Measurements from ENCODE around the gene HAL.
A peak's percentile ranks its signal among the peaks of the same experiment; 100 is the strongest.
"Not testable (repeated sequence)": the region's sequence is repeated elsewhere in the genome, so short reads cannot be mapped to it uniquely, and the experiment has no call there.

Gene HAL

GRCh38 chr12:95976416-95976832 is 19.7 kb downstream of the HAL start:
- DNase-seq, result no peak

GRCh38 chr12:95975491-95975890 is 20.7 kb downstream of the HAL start:
- DNase-seq, result no peak

- DNase-seq, result no peak
Measured at GRCh38 chr12:95974358-95974757, 21.8 kb downstream of the HAL start.

GRCh38 chr12:95972832-95973456 is 23.2 kb downstream of the HAL start:
- DNase-seq, result no peak

- no peak for DNase-seq
Measured at GRCh38 chr12:95970905-95971304, 25.2 kb downstream of the HAL start.

- DNase-seq, result not testable (repeated sequence)
Measured at GRCh38 chr12:95969116-95969515, 27.0 kb downstream of the HAL start.

- DNase-seq, result no peak
Measured at GRCh38 chr12:95967301-95967700, 28.8 kb downstream of the HAL start.

- no peak for DNase-seq
Measured at GRCh38 chr12:95966287-95966870, 29.8 kb downstream of the HAL start.

- DNase-seq, result no peak
Measured at GRCh38 chr12:95963096-95963495, 33.0 kb downstream of the HAL start.

- no peak for DNase-seq
Measured at GRCh38 chr12:95962222-95962621, 33.9 kb downstream of the HAL start.

GRCh38 chr12:95960241-95960640 is 35.9 kb downstream of the HAL start:
- DNase-seq, result no peak

GRCh38 chr12:95959107-95959506 is 37.0 kb downstream of the HAL start:
- DNase-seq, result peak; percentile 60

GRCh38 chr12:95956557-95957145 is 39.5 kb downstream of the HAL start:
- DNase-seq, result no peak

- DNase-seq, result no peak
Measured at GRCh38 chr12:95955549-95956159, 40.5 kb downstream of the HAL start.

GRCh38 chr12:95953000-95953399 is 43.1 kb downstream of the HAL start:
- no peak for DNase-seq

- DNase-seq, result peak; percentile 3
Measured at GRCh38 chr12:95951515-95951914, 44.6 kb downstream of the HAL start.

GRCh38 chr12:95949477-95950206 is 46.5 kb downstream of the HAL start:
- DNase-seq, result no peak

- no peak for DNase-seq
Measured at GRCh38 chr12:95944108-95944704, 51.9 kb downstream of the HAL start.

GRCh38 chr12:95943330-95943842 is 52.8 kb downstream of the HAL start, which contains the start of gene AMDHD1:
Gene AMDHD1, plus strand, starts transcription at chr12:95943331. Its CDS starts 68 bp downstream, at chr12:95943399.
- peak; percentile 39 for DNase-seq

GRCh38 chr12:95942524-95943329 is 53.4 kb downstream of the HAL start, which contains the start of gene CCDC38:
Gene CCDC38, minus strand, starts transcription at chr12:95942614. Its CDS starts 6,105 bp downstream, at chr12:95936509.
- DNase-seq, result peak; percentile 88

- peak; percentile 12 for DNase-seq
Measured at GRCh38 chr12:95942101-95942523, 54.0 kb downstream of the HAL start.

- DNase-seq, result no peak
Measured at GRCh38 chr12:95940514-95940913, 55.6 kb downstream of the HAL start.

All from NCI-H2171 treated with DMSO at 0.1 percent for 48 hours (cell line).